Tibial nerve (tissue), 4 donors: ENCODE data around the gene FABP3. TPM values are rescaled to one million over a fixed set of nuclear protein-coding genes. Genes with fewer than 3 reads are reported as not detected.

Experiments
- DNase-seq, 2 donors: peaks; one replicate each; pipeline ENCODE4 v3.0.0-alpha.2; 2019; ENCODE audit warnings: low spot score in 2 of 2
- H3K27ac ChIP-seq, 4 donors: fragments of 200-600 bp; sonication (generic) in 3 of 4; one replicate each; pipeline ENCODE4 v1.5.1; 2017 to 2019; ENCODE audit warnings: mild to moderate bottlenecking in 1 of 4
- H3K27me3 ChIP-seq, 2 donors: fragments of 200-600 bp; sonication (generic) in 1 of 2; one replicate each; pipeline versions ENCODE4 v1.5.1 to v1.6.0; 2017 to 2019
- H3K36me3 ChIP-seq, 3 donors: fragments of 200-600 bp; sonication (generic); one replicate each; pipeline ENCODE4 v1.5.1; 2018 to 2019
- H3K4me1 ChIP-seq, 4 donors: fragments of 200-600 bp; sonication (generic) in 3 of 4; one replicate each; pipeline ENCODE4 v1.5.1; 2017 to 2019
- H3K4me3 ChIP-seq, 4 donors: fragments of 200-600 bp; sonication (generic) in 3 of 4; one replicate each; pipeline ENCODE4 v1.5.1; 2017 to 2019; ENCODE audit warnings: mild to moderate bottlenecking in 1 of 4, moderate library complexity in 1 of 4
- H3K9me3 ChIP-seq, 4 donors: fragments of 200-600 bp; sonication (generic) in 3 of 4; one replicate each; pipeline ENCODE4 v1.5.1; 2017 to 2019
- EP300 ChIP-seq, 2 donors: sonication (generic); formaldehyde crosslinking; IDR thresholded peaks; one replicate each; pipeline ENCODE4 v1.6.1; 2017; ENCODE audit warnings: antibody characterized with exemption in 2 of 2, mild to moderate bottlenecking in 1 of 2
- POLR2A ChIP-seq, 2 donors: fragments of 450-650 bp; IDR thresholded peaks; one replicate each; pipeline ENCODE4 v1.6.1; 2017; ENCODE audit warnings: antibody characterized with exemption in 2 of 2, mild to moderate bottlenecking in 2 of 2, moderate library complexity in 2 of 2
- WGBS, 2 donors: methylation state at CpG; one replicate each; pipeline ENCODE4 v1.1.5; 2018; 5-methylcytosine and 5-hydroxymethylcytosine counted together
- total RNA-seq, 4 donors: library from RNA; depleted of rRNA; stranded (reverse); fragments of >200 nt; gene quantifications; one replicate each; pipeline ENCODE4 v1.1.0, GENCODE V29; 2016
- TF ChIP-seq, protein P1 (sequence below), 5 experiments: fragments of 200-600 bp in 3 of 5; fragments of 450-650 bp in 2 of 5; sonication (generic) in 3 of 5; IDR thresholded peaks; one replicate each; pipeline ENCODE4 v1.5.1; 2016 to 2019; ENCODE audit warnings: antibody characterized with exemption in 5 of 5, mild to moderate bottlenecking in 3 of 5, moderate library complexity in 2 of 5

Gene FABP3
- total RNA-seq, 4 donors from 2014 or later, result 0.98 to 8.1 (median 3.4) TPM

DNA sequence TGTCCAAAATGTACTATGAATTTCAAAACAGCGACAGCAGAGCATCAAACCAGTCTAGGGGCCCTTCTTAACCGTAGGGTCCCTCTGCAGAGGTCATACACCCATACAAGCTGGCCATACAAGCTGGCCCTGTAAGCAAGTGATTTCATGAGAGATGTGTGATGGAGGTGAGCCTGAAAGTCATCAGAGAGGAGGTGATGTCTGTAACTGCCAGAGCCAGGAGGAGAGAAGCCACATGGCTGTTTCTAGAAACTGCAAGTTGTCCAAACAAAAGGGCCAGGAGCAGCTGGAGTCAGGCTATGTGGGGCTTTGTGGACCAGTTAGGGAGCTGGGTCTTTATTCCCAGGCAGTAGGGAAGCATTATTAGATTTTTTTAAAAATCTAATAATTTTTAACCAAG, 25.4 kb upstream of the FABP3 start:
- H3K4me1 ChIP-seq, result peaks cover 0 to 10% (median 5%) of the 10 kb centered on the region in 4 donors
- 92 to 93% methylated on average over 2 of the region's 2 CpGs for WGBS, 2 donors
- no peaks in the 10 kb centered on the region for H3K9me3 ChIP-seq
- H3K4me3 ChIP-seq, result no peak overlapping the region
- H3K27ac ChIP-seq, result no peak overlapping the region
- DNase-seq, result no peak
- H3K27me3 ChIP-seq, result peaks cover 2 to 6% of the 10 kb centered on the region in 2 donors
- no peak for TF ChIP-seq POLR2A (IDR thresholded peaks at IDR 0.05)
- TF ChIP-seq, protein P1, sequence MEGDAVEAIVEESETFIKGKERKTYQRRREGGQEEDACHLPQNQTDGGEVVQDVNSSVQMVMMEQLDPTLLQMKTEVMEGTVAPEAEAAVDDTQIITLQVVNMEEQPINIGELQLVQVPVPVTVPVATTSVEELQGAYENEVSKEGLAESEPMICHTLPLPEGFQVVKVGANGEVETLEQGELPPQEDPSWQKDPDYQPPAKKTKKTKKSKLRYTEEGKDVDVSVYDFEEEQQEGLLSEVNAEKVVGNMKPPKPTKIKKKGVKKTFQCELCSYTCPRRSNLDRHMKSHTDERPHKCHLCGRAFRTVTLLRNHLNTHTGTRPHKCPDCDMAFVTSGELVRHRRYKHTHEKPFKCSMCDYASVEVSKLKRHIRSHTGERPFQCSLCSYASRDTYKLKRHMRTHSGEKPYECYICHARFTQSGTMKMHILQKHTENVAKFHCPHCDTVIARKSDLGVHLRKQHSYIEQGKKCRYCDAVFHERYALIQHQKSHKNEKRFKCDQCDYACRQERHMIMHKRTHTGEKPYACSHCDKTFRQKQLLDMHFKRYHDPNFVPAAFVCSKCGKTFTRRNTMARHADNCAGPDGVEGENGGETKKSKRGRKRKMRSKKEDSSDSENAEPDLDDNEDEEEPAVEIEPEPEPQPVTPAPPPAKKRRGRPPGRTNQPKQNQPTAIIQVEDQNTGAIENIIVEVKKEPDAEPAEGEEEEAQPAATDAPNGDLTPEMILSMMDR (IDR thresholded peaks at IDR 0.05), result no peak
- TF ChIP-seq EP300 (IDR thresholded peaks at IDR 0.05), result no peak
- H3K36me3 ChIP-seq, result no peaks in the 10 kb centered on the region

DNA sequence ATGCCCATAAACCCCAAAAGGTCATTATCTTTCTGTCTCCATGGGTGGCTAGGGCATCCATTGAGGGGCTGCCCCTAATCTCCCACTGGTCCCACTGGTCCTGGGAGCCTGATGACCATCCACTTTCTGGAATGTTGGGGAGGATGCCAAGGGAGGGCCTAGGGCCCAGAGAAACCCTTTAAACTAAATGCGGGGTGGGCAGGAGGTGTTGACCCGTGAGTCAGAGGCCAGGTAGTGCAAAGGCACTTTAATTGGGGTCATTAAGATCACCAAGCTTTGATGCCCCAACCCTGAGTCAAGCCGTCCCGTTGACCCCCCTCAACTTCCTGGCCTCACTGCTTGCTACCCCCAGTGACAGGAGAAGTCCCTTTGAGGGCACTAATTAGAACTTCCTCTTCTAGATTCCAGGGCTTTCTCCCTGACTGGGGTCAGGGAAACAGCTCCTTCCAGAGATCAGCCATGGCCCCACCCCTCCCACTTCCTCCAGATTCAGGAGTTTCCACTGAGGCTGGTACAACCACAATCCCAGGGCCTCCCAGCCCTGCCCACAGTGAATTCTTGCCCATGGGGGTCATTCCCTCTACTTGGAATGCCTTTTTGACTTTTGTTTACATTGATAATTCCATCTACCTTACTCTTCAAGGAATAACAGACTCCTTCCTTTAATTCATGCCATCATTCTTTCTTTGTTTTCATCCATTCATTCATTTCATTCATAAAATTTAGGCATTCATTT, 24.7 kb upstream of the FABP3 start:
- Histone ChIP-seq H3K27ac (no peak overlapping the region), H3K4me3 (no peak overlapping the region), H3K4me1 (peaks cover 0 to 10% (median 5%) of the 10 kb centered on the region in 4 donors), H3K27me3 (peaks cover 2 to 6% of the 10 kb centered on the region in 2 donors), H3K36me3 (no peaks in the 10 kb centered on the region), H3K9me3 (no peaks in the 10 kb centered on the region)
- 45 to 54% methylated on average over 4 of the region's 4 CpGs for WGBS, 2 donors
- TF ChIP-seq EP300 (IDR thresholded peaks at IDR 0.05) (no peak), POLR2A (IDR thresholded peaks at IDR 0.05) (no peak)
- TF ChIP-seq, protein P1 (IDR thresholded peaks at IDR 0.05), result no peak
- DNase-seq, result no peak

DNA sequence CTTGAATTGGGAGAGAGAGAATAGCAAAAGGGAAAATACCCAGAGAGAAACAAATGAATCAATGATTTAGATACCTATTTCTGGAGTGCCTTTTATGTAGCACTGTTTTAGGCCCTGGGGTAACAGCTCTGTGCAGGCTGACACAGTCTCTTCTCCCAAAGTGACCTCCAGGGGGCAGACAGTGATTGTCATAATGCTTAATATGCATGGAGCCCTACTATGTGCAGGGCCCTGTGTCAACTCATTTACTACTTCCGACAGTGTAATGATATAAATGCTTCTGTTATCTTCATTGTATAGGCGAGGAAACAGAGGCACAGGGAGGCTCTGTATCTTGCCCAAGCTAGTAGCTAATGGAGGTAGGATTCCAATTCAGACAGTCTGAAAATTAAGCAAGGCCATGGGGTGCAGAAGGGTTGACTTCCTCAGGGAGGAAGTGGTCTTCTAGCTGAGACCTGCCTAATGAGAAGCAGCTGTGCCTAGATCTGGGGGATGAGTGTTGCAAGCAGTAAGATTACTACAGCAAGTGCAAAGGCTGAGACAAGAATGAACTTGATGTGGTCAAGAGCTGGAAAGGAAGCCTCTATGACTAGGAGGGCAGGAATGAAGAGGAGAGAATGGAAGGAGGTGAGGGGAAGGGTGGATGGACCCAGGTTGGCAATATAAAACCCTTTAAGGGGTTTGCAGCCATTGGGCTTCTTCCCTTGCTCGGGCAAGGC, 23.9 kb upstream of the FABP3 start:
- Histone ChIP-seq H3K27ac (no peak overlapping the region), H3K27me3 (peaks cover 2 to 6% of the 10 kb centered on the region in 2 donors), H3K9me3 (no peaks in the 10 kb centered on the region), H3K4me3 (no peak overlapping the region), H3K4me1 (peaks cover 0 to 10% (median 5%) of the 10 kb centered on the region in 4 donors), H3K36me3 (no peaks in the 10 kb centered on the region)
- WGBS, 2 donors, result 96 to 98% methylated on average over 3 of the region's 3 CpGs
- no peak for DNase-seq
- TF ChIP-seq EP300 (IDR thresholded peaks at IDR 0.05) (no peak), POLR2A (IDR thresholded peaks at IDR 0.05) (no peak)
- TF ChIP-seq, protein P1 (IDR thresholded peaks at IDR 0.05), result no peak

DNA sequence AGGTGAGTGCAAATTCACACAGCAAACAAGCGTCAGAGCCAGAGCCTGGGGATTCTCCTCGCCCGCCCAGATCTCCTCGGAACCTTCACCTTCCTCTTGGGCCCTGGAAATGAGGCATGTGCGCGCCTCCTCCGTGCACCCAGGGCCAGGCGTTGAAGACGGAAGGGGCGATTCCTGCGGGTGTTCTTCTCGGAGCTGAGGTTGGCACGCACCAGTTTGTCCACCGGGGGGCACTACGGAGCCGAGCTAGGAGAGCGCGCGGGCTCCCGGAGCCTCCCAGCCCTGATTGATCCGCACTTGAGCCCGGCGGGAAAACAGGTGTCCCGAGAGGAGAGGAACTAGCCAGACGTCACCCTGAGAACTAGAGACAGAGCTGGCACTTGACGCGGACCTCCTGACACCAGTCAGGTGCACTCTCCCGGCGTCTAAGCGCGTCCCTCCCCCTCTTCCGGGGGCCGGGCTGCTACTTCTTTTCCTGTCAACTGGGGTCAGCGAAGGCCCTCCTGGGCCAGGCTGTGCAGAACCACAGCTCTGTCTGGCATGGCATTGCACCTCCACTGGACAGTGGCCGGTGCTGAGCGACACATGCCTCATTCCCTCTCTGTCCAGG, 21.8 kb upstream of the FABP3 start:
- no peak overlapping the region for H3K27ac ChIP-seq
- H3K4me3 ChIP-seq, result peak overlapping the region in 3 of 4 donors; percentile 31 to 44 (median 36)
- DNase-seq, result peak; percentile 65 to 84
- no peaks in the 10 kb centered on the region for H3K36me3 ChIP-seq
- H3K9me3 ChIP-seq, result no peaks in the 10 kb centered on the region
- TF ChIP-seq EP300 (IDR thresholded peaks at IDR 0.05), result no peak
- TF ChIP-seq POLR2A (IDR thresholded peaks at IDR 0.05), result no peak
- TF ChIP-seq, protein P1 (IDR thresholded peaks at IDR 0.05), result peak; percentile 83 to 85 (median 83)
- WGBS, 2 donors, result 3% methylated on average over 26 to 32 of the region's 36 CpGs
- H3K4me1 ChIP-seq, result peaks cover 0 to 10% (median 5%) of the 10 kb centered on the region in 4 donors
- H3K27me3 ChIP-seq, result peaks cover 0 to 6% of the 10 kb centered on the region in 2 donors
